HEK293T (cell line): ENCODE results near the gene WNT9A.

Experiments used
- ARNT ChIP-seq: fragments of 450-650 bp; IDR thresholded peaks from 2 replicates; pipeline ENCODE4 v1.6.1; 2017; ENCODE audit warnings: mild to moderate bottlenecking
- FOXA1 ChIP-seq: fragments of 450-650 bp; IDR thresholded peaks from 2 replicates; pipeline ENCODE4 v1.6.1; 2016; ENCODE audit warnings: mild to moderate bottlenecking
- HDGF ChIP-seq: fragments of 450-650 bp; IDR thresholded peaks from 2 replicates; pipeline ENCODE4 v1.6.1; 2017; ENCODE audit warnings: antibody characterized with exemption, borderline replicate concordance
- L3MBTL2 ChIP-seq: fragments of 450-650 bp; conservative IDR thresholded peaks from 2 replicates; pipeline ENCODE4 v1.6.1; 2016; ENCODE audit warnings: mild to moderate bottlenecking
- NFRKB ChIP-seq: fragments of 450-650 bp; IDR thresholded peaks from 2 replicates; pipeline ENCODE4 v1.6.1; 2016; ENCODE audit warnings: mild to moderate bottlenecking, moderate library complexity
- SP1 ChIP-seq: fragments of 450-650 bp; IDR thresholded peaks from 2 replicates; pipeline ENCODE4 v1.6.1; 2017
- TARDBP ChIP-seq: fragments of 450-650 bp; IDR thresholded peaks from 2 replicates; pipeline ENCODE4 v1.6.1; 2016
- TF ChIP-seq, protein P1 (sequence below): fragments of 450-650 bp; IDR thresholded peaks from 2 replicates; pipeline ENCODE4 v1.6.1; 2016

DNA sequence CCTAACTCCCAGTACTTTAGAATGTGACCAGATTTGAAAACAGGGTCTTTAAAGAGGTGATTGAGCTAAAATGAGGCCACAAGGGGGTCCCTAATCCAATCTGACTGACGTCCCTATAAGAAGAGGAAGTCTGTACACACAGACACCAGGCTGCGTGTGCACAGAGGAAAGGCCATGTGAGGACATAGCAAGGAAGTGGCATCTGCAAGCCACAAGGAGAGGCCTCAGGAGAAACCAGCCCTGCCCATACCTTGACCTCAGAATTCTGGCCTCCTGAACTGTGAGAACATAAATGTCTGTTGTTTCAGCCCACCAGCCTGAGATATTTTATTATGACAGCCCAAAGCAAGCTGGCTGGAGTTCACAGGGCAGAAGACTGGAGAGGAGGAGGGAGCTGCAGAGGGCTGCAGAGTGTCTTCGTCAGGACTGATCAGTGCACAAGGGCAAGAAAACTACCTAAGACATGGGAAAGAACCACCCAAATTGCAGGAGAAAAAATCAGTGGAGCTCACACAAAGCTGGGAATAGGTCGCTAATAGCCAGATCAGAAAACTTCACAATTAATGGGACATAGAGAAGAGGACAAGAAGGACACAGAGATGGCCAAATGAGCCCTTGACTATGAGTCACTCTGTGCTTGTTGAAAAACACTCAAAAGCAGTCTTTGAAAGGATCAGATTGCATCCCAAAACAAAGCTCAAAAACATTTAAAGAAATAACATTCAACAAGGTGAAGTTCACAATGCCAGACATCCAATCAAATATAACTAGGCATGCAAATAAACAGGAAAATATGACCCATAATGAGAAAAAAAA lies 14.1 kb upstream of the WNT9A start:
- TF ChIP-seq ARNT, result no peak
- TF ChIP-seq HDGF, result no peak
- TF ChIP-seq, protein P1, sequence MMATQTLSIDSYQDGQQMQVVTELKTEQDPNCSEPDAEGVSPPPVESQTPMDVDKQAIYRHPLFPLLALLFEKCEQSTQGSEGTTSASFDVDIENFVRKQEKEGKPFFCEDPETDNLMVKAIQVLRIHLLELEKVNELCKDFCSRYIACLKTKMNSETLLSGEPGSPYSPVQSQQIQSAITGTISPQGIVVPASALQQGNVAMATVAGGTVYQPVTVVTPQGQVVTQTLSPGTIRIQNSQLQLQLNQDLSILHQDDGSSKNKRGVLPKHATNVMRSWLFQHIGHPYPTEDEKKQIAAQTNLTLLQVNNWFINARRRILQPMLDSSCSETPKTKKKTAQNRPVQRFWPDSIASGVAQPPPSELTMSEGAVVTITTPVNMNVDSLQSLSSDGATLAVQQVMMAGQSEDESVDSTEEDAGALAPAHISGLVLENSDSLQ, result no peak
- no peak for TF ChIP-seq L3MBTL2
- no peak for TF ChIP-seq TARDBP
- no peak for TF ChIP-seq FOXA1
- no peak for TF ChIP-seq SP1
- no peak for TF ChIP-seq NFRKB
